Right kidney (tissue), 1 donor: ENCODE measurements around the gene DPAGT1.
A peak's percentile ranks its signal among the peaks of the same experiment; 100 is the strongest.
"Not testable (repeated sequence)": the region's sequence is repeated elsewhere in the genome, so short reads cannot be mapped to it uniquely, and the experiment has no call there.

Experiments used
- DNase-seq: peaks from one replicate; pipeline ENCODE4 v3.0.0-alpha.2; 2016

The DPAGT1 gene

DNA sequence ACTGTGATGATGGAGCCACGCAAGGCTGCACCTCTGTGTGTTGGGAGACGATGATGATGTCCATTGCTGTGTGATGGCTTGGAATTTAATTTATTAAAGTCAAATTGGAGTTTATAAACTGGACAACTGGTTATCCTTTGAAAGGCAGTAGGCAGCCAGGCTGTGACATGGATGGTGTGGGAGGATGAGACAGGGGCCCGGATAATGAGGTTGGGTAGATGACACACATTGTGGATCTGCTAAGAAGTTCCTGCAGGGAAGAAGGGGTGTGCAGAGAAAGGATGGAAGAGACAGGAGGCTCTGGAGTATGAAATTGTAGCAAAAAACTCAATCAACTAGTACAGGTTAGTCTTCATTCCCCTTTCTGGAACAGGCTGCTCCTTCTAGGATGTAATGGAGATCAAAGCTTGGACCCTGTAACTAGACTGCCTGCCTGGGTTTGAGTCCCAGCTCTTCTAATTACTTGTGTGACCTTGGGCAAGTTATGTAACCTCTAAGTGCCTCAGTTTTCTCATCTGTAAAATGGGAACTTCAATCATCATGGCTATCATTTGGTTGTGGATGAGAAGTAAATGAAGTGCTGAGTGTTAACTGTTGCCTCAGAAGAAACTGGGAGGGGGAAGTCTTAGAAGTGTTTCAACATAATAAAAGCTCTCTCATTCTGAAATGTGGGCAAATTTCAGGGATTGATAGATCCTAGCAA lies 15.5 kb upstream of the DPAGT1 start:
- no peak for DNase-seq

GRCh38 chr11:119116601-119117000 lies 14.9 kb upstream of the DPAGT1 start:
- no peak for DNase-seq

GRCh38 chr11:119116235-119116594 lies 14.6 kb upstream of the DPAGT1 start:
- no peak for DNase-seq

- DNase-seq: no peak
These were observed 14.0 kb upstream of the DPAGT1 start for GRCh38 chr11:119115484-119116234.

DNA sequence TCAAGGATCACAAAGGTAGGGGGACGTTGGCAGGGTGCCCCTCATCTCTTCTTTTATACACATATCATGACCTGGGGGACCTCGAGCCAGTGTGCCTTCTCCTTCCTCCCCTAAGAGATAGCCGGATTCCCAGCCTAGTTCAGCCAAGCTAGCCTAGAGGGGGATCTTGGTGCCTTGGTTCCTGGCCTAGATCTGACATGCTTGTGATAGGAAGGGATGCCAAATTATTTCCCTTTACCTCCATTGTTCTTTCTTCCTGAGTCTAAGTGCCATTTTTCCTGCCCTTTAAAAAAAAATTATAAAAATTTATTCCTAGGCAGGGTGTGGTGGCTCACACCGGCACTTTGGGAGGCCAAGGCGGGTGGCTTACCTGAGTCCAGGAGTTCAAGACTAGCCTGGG lies 12.7 kb upstream of the DPAGT1 start:
- no peak for DNase-seq

GRCh38 chr11:119113716-119114115 lies 12.1 kb upstream of the DPAGT1 start:
- no peak for DNase-seq

- DNase-seq: no peak
These were observed 10.8 kb upstream of the DPAGT1 start for GRCh38 chr11:119112314-119113020.

- DNase-seq: no peak
These were observed 9.8 kb upstream of the DPAGT1 start for GRCh38 chr11:119111361-119111925.

GRCh38 chr11:119110439-119110838 lies 8.8 kb upstream of the DPAGT1 start:
- no peak for DNase-seq

GRCh38 chr11:119109843-119110242 lies 8.2 kb upstream of the DPAGT1 start:
- DNase-seq: no peak

GRCh38 chr11:119108857-119109221 lies 7.2 kb upstream of the DPAGT1 start:
- no peak for DNase-seq

DNA sequence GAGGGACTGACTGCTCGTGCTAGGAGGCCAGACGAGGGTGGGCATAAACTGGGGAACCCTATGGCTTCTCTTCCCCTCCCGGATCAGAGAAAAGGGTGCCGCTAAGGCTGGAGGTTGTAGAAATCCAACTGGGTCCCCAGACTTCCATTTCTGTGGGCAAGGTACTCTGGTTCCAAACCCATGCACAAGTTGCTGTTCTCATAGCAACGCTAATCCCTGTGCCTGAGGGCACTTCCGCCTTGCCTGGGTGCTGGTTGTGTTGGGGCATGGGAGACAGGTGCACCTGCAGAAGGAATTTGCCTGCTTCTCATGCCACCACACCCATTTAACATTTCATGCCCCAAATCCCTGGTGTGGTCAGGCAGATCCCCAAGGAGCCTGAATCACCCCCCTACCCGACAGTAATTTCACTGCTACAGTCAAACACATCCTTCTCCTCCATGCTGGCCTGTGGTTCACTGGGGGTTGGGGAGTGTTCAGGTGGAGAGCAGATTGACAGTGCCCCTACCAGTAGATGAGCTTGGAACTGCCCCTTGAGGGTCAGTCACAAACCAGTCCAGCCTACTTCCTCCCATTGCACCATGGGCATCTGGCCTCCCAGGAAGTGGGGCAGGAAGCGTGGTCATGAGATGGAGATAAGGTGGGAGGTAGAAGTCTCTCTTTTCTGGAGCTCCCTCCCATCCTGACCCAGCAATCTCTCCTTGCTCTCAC lies 6.6 kb upstream of the DPAGT1 start:
- peak; percentile 52 for DNase-seq

- DNase-seq: peak; percentile 69
These were observed 6.0 kb upstream of the DPAGT1 start for GRCh38 chr11:119107538-119108145.

DNA sequence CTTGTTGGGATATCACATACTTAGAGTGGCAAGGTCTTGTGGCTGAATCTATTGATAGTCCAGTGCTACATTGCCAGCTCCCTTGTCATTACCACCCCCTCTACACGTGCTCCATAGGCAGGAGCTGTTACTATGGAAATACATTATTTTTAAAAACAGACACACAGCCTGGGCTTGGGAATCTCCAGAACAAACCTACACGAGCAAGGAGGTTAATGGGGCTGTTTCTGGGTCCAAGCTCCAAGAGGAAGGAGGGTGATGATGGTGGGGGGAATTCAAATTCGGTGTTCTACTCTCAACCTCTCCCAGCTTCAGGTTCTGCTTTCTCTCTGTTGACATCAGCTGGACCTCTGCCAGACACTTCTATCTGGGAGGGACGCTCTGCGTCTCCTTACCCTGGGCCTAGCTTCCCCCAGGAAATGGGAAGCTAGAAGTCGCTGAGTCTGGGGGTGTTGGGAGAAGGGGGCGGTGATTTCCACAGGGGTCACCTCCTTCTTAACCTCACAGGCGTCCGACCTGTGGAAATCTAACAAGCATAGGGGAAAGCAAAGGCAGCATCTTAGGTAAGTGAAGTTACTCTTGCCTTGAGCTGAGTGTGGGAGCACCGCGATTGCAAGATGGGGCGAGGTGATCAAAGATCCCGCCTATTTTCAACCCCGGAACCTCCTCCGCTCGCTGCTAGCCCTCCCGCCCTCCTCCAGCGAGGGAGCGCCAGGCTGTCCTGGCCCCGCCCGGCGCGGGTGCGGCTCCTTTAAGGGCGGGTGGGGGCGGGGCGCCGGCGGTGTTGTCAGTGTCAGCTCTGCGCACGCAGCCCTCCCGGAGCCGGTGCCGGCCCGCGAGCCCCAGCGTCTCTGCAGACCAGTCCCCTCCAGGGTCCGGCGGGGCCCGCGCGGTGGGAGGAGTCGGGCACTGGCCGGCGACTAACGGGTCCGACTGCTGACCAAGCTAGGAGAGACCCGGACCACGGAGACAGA lies 5.2 kb upstream of the DPAGT1 start, which contains the start of gene C2CD2L:
Gene C2CD2L (plus strand): TSS at position 781 of the 974 bp plus-strand sequence. CDS start 398 bp downstream, outside the sequence.
- DNase-seq: peak; percentile 85

GRCh38 chr11:119103793-119104192 lies 2.1 kb upstream of the DPAGT1 start:
- DNase-seq: no peak

DNA sequence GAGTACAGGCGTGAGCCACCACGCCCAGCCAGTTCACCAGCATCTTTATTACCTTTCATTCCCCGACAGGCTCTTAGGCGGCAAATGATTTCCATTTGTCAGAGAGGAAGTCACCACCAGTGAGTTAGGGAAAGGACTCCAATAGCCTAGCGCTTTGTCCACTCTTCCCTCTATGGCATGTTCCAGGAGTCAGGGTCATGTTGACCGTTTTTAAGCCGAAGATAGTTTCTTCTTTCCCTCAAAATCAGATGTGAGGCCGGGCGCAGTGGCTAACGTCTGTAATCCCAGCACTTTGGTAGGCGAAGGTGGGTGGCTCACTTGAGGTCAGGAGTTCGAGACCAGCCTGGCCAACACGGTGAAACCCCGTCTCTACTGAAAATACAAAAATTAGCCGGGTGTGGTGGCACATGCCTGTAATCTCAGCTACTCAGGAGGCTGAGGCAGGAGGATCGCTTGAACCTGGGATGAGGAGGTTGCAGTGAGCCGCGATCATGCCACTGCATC lies 1.6 kb upstream of the DPAGT1 start:
- not testable (repeated sequence) for DNase-seq

DNA sequence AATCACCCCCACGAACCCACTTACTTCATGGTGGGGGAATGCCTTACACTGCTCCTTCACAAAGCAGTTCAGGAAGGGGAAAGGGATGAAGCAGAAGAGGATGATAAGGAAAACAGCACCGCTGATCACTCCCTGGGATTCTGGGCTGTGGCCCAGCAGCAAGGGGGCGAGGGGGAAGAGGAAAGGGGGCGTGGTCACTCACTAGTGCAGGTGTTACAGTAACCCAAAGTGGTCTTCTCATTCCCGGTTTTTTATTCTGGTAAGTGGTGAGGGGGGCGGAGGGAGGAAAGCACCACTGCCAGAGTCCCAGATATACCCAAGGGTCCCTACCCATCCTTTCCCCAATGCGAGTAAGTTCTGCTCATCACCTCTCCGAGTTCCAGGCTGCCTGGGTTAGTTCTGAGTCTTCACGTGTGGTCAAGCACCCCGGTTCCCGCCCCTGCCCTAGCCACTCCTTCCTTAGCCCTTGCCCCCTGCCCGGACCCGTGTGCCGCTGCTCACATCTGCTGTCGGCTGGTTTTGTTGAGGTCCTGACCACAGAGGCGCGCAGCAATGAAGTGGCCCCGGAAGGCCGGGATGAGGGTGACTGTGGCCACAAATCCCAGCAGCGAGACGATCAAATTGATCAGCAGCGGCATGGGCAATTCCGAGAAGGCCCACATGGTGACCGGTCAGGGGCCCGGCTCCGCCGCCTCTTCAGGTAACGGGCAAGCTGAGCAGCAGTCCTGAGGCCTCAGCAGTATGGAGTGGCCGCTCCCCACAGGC lies 477 bp downstream of the DPAGT1 start:
- no peak for DNase-seq

DNA sequence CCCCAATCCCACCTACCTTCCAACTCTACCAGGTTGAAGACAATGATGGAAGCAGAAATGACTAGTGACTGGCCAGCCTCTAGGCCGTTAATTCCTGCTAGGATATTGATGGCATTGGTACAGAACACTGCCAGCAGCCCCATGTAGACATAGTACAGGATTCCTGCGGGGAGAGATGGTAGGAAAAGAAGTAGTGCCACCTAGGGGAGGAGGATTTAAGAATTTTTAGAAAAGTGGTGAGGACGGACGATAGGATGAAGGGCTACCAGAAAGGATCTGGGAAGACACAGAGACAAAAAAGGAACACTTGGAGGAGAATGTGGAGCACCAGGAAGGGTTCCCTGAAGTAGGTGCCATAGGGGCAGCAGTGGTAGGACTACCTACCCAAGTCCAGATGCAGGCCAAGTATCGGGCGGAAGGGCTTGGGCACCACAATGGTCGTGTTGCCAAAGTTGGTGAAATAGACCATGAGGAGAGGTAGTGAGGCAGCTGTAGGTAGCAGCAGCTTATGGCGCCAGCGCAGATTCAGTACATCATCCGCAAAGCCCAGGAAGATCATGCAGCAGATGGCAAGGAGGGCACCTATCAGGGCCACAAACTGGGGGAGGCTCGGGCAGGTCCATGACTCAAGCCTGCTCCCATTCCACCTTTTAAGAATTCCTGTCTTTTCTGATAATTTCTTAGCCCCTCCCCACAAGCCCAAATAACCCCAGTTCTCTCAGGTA lies 1.2 kb downstream of the DPAGT1 start:
- no peak for DNase-seq

DNA sequence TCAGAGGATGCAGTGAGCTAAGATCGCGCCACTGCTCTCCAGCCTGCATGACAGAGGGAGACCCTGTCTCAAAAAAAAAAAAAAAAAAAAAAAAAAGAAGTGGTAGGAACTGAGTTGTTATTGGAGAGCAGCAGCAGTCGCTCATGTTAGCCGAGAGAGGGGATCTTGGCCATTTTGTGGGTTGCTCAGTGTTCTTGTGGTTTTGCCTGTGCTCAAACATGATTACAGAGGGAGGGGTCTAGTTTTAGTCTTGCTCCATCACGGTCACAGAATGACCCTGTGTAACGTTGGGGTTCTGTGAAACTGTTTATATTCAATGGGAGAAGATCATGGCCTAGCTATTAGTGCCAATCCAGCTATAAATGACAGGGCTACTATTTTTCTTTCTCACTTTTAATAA lies 1.9 kb downstream of the DPAGT1 start:
- no peak for DNase-seq
